Mesenchymal stem cell (in vitro differentiated cells and primary cell): Measurements from ENCODE around the gene PKN2.

Experiments
- DNase-seq: peaks from one replicate; pipeline ENCODE4 v3.0.0-alpha.2; 2013
- H2AFZ ChIP-seq: one replicate; pipeline ENCODE4 v1.6.1; 2013; ENCODE audit warnings: low read depth, mild to moderate bottlenecking, control low read depth, inconsistent platforms, low read length, moderate library complexity
- H2AK5ac ChIP-seq: 2 replicates; pipeline ENCODE4 v1.6.1; 2013; ENCODE audit warnings: low read length, moderate library complexity, mild to moderate bottlenecking, inconsistent platforms; ENCODE audit not compliant: severe bottlenecking
- H2BK120ac ChIP-seq: one replicate; pipeline ENCODE4 v1.6.1; 2013; ENCODE audit warnings: low read depth, mild to moderate bottlenecking, inconsistent platforms, low read length, moderate library complexity
- H2BK12ac ChIP-seq, 2 experiments: one replicate each; pipeline ENCODE4 v1.6.1; 2013; ENCODE audit warnings: inconsistent platforms in 2 of 2, low read length in 2 of 2, mild to moderate bottlenecking in 2 of 2, moderate library complexity in 2 of 2, control low read depth in 1 of 2
- H2BK15ac ChIP-seq: one replicate; pipeline ENCODE4 v1.6.1; 2013; ENCODE audit warnings: mild to moderate bottlenecking, low read depth, inconsistent platforms; ENCODE audit not compliant: poor library complexity, severe bottlenecking
- H2BK5ac ChIP-seq: 2 replicates; pipeline ENCODE4 v1.6.1; 2013; ENCODE audit warnings: low read depth, mild to moderate bottlenecking, low read length, control low read depth, inconsistent platforms; ENCODE audit not compliant: poor library complexity, severe bottlenecking
- H3K14ac ChIP-seq, 2 experiments: one replicate each; pipeline ENCODE4 v1.6.1; 2013; ENCODE audit warnings: inconsistent platforms in 2 of 2, low read length in 2 of 2, control low read depth in 1 of 2, mild to moderate bottlenecking in 1 of 2, moderate library complexity in 1 of 2
- H3K18ac ChIP-seq, 2 experiments: one replicate each; pipeline ENCODE4 v1.6.1; 2013; ENCODE audit warnings: inconsistent platforms in 2 of 2, low read length in 2 of 2, control low read depth in 1 of 2, low read depth in 1 of 2, mild to moderate bottlenecking in 1 of 2
- H3K23ac ChIP-seq, 2 experiments: one replicate each; pipeline ENCODE4 v1.6.1; 2013; ENCODE audit warnings: inconsistent platforms in 2 of 2, low read length in 2 of 2, mild to moderate bottlenecking in 2 of 2, moderate library complexity in 2 of 2, control low read depth in 1 of 2
- H3K27ac ChIP-seq: 2 replicates; pipeline ENCODE4 v1.5.1; 2013; ENCODE audit warnings: mild to moderate bottlenecking, moderate library complexity, low read length, control low read depth, inconsistent platforms; ENCODE audit not compliant: poor library complexity, severe bottlenecking
- H3K27me3 ChIP-seq, 2 experiments: 2 replicates each; pipeline versions ENCODE4 v1.6.1 to v1.7.0; 2013; ENCODE audit warnings: low read length in 2 of 2, mild to moderate bottlenecking in 2 of 2, moderate library complexity in 2 of 2, control low read depth in 1 of 2, inconsistent platforms in 1 of 2; ENCODE audit not compliant: control insufficient read depth in 1 of 2, insufficient read depth in 1 of 2
- H3K36me3 ChIP-seq, 2 experiments: 2 replicates each; pipeline versions ENCODE4 v1.6.1 to v1.7.0; 2013; ENCODE audit warnings: low read length in 2 of 2, control low read depth in 1 of 2, inconsistent platforms in 1 of 2, low read depth in 1 of 2, mild to moderate bottlenecking in 1 of 2; ENCODE audit not compliant: insufficient read depth in 2 of 2, control insufficient read depth in 1 of 2
- H3K4ac ChIP-seq, 2 experiments: one replicate each; pipeline ENCODE4 v1.6.1; 2013; ENCODE audit warnings: inconsistent platforms in 2 of 2, low read length in 2 of 2, mild to moderate bottlenecking in 2 of 2, moderate library complexity in 2 of 2, control low read depth in 1 of 2, low read depth in 1 of 2
- H3K4me1 ChIP-seq: 2 replicates; pipeline ENCODE4 v1.6.1; 2013; ENCODE audit warnings: low read depth, low read length, control low read depth; ENCODE audit not compliant: control insufficient read depth, insufficient read depth
- H3K4me2 ChIP-seq: 2 replicates; pipeline ENCODE4 v1.6.1; 2013; ENCODE audit warnings: low read length, mild to moderate bottlenecking, inconsistent platforms; ENCODE audit not compliant: poor library complexity, severe bottlenecking
- H3K4me3 ChIP-seq, 2 experiments: 2 replicates each; pipeline versions ENCODE4 v1.5.1 to v1.7.0; 2013; ENCODE audit warnings: low read length in 2 of 2, mild to moderate bottlenecking in 2 of 2, control low read depth in 1 of 2, low read depth in 1 of 2; ENCODE audit not compliant: insufficient read depth in 1 of 2
- H3K79me1 ChIP-seq: replicated peaks from 2 replicates; pipeline ENCODE4 v1.6.1; 2013; ENCODE audit warnings: mild to moderate bottlenecking, control low read depth, low read length, inconsistent platforms; ENCODE audit not compliant: poor library complexity, severe bottlenecking
- H3K9ac ChIP-seq: 2 replicates; pipeline ENCODE4 v1.7.0; 2013; ENCODE audit warnings: mild to moderate bottlenecking, low read length, moderate library complexity
- H3K9me3 ChIP-seq: 2 replicates; pipeline ENCODE4 v1.7.0; 2013; ENCODE audit warnings: mild to moderate bottlenecking, low read length; ENCODE audit not compliant: control insufficient read depth
- H4K8ac ChIP-seq: one replicate; pipeline ENCODE4 v1.6.1; 2013; ENCODE audit warnings: inconsistent platforms, mild to moderate bottlenecking, low read length, moderate library complexity
- H4K91ac ChIP-seq: one replicate; pipeline ENCODE4 v1.6.1; 2013; ENCODE audit warnings: mild to moderate bottlenecking, low read length, inconsistent platforms
- WGBS: methylation state at CpG from one replicate; pipeline ENCODE4 v1.1.7; 2013; ENCODE audit warnings: mixed read lengths; 5-methylcytosine and 5-hydroxymethylcytosine counted together

The PKN2 gene

DNA sequence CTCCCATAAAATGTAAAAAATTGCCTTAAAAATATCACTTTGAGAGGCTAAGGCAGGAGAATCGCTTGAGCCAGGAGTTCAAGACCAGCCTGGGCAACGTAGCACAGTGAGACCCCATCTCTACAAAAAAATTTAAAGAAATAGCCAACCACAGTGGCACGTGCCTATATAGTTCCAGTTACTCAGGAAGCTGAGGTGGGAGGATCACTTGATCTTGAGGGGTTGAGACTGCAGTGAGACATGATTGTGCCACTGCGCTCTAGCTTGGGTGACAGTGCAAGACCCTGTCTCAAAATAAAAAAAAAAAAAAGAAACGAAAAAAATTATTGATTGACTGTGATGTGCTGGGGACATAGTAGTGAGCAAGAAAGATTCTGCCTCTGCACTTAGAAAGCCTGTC is 38.4 kb downstream of the PKN2 start:
- Histone ChIP-seq H3K4me3 (no peak overlapping the region), H3K4me2 (no peak overlapping the region), H3K27ac (no peak overlapping the region), H3K9ac (no peak overlapping the region), H3K36me3 (peaks cover 0 to 3% of the 10 kb centered on the region in 2 experiments), H2BK5ac (no peak overlapping the region), H3K4me1 (no peaks in the 10 kb centered on the region), H3K18ac (no peak overlapping the region), H3K4ac (no peak overlapping the region), H2BK15ac (no peak overlapping the region), H2AK5ac (no peak overlapping the region), H3K23ac (no peak overlapping the region), H3K79me1 (peaks cover 13% of the 10 kb centered on the region), H2BK120ac (no peak overlapping the region), H3K27me3 (no peaks in the 10 kb centered on the region), H3K14ac (no peak overlapping the region), H2AFZ (no peak overlapping the region), H3K9me3 (no peaks in the 10 kb centered on the region), H4K8ac (no peak overlapping the region), H4K91ac (no peak overlapping the region), H2BK12ac (no peak overlapping the region)
- WGBS = 97% methylated on average over 3 of the region's 5 CpGs
- DNase-seq = no peak

DNA sequence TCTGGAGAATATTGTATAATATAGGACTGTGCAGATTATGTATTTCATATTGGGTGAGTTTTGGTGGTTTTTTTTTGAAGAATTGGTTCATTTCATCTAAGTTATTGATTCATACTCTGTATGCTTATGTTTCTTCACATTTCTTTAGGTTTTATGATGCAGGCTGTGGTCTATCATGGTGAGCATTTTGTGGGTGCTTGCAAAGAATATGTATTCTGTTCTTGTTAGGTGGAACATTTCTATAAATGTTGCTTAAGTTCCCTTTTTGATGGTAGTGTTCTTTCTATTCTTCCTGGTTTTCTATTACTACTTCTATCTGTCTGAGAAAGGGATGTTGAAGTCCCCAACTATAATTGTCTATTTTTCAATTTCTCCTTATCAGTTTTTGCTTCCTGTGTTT is 42.6 kb downstream of the PKN2 start:
- Histone ChIP-seq H3K4ac (no peak overlapping the region), H3K18ac (no peak overlapping the region), H4K91ac (no peak overlapping the region), H2AK5ac (no peak overlapping the region), H3K27me3 (no peaks in the 10 kb centered on the region), H3K4me1 (peaks cover 1% of the 10 kb centered on the region), H2BK5ac (no peak overlapping the region), H3K79me1 (peaks cover 9% of the 10 kb centered on the region), H2BK120ac (no peak overlapping the region), H3K9me3 (no peaks in the 10 kb centered on the region), H3K14ac (no peak overlapping the region), H3K4me3 (no peak overlapping the region), H2AFZ (no peak overlapping the region), H4K8ac (no peak overlapping the region), H2BK12ac (no peak overlapping the region), H3K9ac (no peak overlapping the region), H3K27ac (no peak overlapping the region), H3K36me3 (peaks cover 2 to 7% of the 10 kb centered on the region in 2 experiments), H3K4me2 (no peak overlapping the region), H2BK15ac (no peak overlapping the region), H3K23ac (no peak overlapping the region)
- DNase-seq = no peak

DNA sequence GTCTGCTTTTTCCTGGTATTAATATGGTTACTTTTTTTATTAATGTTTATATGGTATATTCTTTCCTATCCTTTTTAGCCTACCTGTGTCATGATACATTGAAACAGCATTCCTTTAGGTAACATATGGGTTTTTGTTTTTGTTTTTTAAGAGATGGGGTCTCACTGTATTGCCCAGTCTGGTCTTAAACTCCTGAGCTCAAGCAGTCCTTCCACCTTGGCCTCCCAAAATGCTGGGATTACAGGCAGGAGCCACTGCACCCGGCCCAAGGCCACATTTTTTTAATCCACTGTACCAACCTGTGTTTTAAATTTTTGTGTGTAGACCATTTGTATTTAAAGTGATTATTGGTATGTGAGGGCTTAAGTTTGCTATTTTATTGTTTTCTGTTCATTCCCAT is 43.1 kb downstream of the PKN2 start:
- H2BK12ac ChIP-seq = no peak overlapping the region
- H3K4ac ChIP-seq = no peak overlapping the region
- H3K18ac ChIP-seq = no peak overlapping the region
- no CpG with 5 or more reads among the region's 1 CpG for WGBS
- no peak overlapping the region for H2BK5ac ChIP-seq
- H3K36me3 ChIP-seq = peaks cover 2 to 7% of the 10 kb centered on the region in 2 experiments
- no peak for DNase-seq
- peaks cover 1% of the 10 kb centered on the region for H3K4me1 ChIP-seq
- H3K9me3 ChIP-seq = no peaks in the 10 kb centered on the region
- H4K8ac ChIP-seq = no peak overlapping the region
- no peak overlapping the region for H3K14ac ChIP-seq
- H4K91ac ChIP-seq = no peak overlapping the region
- no peak overlapping the region for H2AK5ac ChIP-seq
- no peak overlapping the region for H3K4me2 ChIP-seq
- H3K9ac ChIP-seq = no peak overlapping the region
- no peak overlapping the region for H2BK120ac ChIP-seq
- no peak overlapping the region for H3K23ac ChIP-seq
- H2BK15ac ChIP-seq = no peak overlapping the region
- no peak overlapping the region for H2AFZ ChIP-seq
- H3K27me3 ChIP-seq = no peaks in the 10 kb centered on the region
- peaks cover 9% of the 10 kb centered on the region for H3K79me1 ChIP-seq
- no peak overlapping the region for H3K27ac ChIP-seq
- no peak overlapping the region for H3K4me3 ChIP-seq

DNA sequence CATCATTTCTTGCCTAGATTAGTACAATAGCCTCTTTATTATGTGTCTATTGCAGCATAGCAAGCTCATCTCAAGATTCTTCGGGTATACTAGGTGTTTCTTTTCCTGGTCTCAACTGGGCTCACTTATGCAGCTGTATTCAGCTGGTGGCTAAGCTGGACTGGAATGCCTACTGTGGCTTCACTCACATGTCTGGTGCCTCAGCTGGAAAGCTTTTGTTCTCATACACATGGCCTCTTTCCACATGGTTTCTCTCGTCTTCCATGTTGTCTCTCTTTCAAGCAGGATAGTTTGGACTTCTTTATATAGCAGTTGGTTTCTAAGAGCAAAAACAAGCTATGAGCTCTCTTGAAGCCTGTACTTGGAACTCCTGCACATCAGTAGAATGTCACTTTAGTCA is 45.2 kb downstream of the PKN2 start:
- Histone ChIP-seq H3K79me1 (peaks cover 4% of the 10 kb centered on the region), H3K9ac (no peak overlapping the region), H3K23ac (no peak overlapping the region), H2BK12ac (no peak overlapping the region), H2AFZ (no peak overlapping the region), H3K18ac (peak overlapping the region in 1 of 2 experiments; percentile 24), H3K36me3 (peaks cover 2 to 7% of the 10 kb centered on the region in 2 experiments), H3K27me3 (no peaks in the 10 kb centered on the region), H3K14ac (no peak overlapping the region), H3K27ac (no peak overlapping the region), H4K8ac (no peak overlapping the region), H2BK120ac (no peak overlapping the region), H4K91ac (no peak overlapping the region), H2BK15ac (no peak overlapping the region), H3K4me2 (no peak overlapping the region), H2BK5ac (no peak overlapping the region), H3K4me3 (no peak overlapping the region), H2AK5ac (no peak overlapping the region), H3K4me1 (peaks cover 1% of the 10 kb centered on the region), H3K4ac (peak overlapping the region in 1 of 2 experiments; percentile 16), H3K9me3 (no peaks in the 10 kb centered on the region)
- 100% methylated on average over 2 of the region's 2 CpGs for WGBS
- no peak for DNase-seq
